Neural cell (in vitro differentiated cells): ENCODE data around the gene IHH.

ENCODE experiments used
- EP300 ChIP-seq: fragments of 450-650 bp; conservative IDR thresholded peaks from 2 replicates; pipeline ENCODE4 v1.6.1; 2014; ENCODE audit warnings: antibody characterized with exemption, mild to moderate bottlenecking, moderate library complexity; ENCODE audit not compliant: poor library complexity, severe bottlenecking
- EZH2 ChIP-seq: fragments of 200-600, 300-800 bp; shearing (Covaris generic), sonication (generic); IDR thresholded peaks from 2 replicates; pipeline ENCODE4 v1.6.1; 2014; ENCODE audit warnings: antibody characterized with exemption, low read length, borderline replicate concordance, mild to moderate bottlenecking; ENCODE audit not compliant: insufficient read depth, poor library complexity, severe bottlenecking
- SMC3 ChIP-seq: fragments of 450-650 bp; conservative IDR thresholded peaks from 2 replicates; pipeline ENCODE4 v1.6.1; 2014; ENCODE audit warnings: antibody characterized with exemption, mild to moderate bottlenecking, moderate library complexity; ENCODE audit not compliant: poor library complexity
- TF ChIP-seq, protein P1 (sequence below): fragments of 450-650 bp; IDR thresholded peaks from 2 replicates; pipeline ENCODE4 v1.5.1; 2014; ENCODE audit warnings: antibody characterized with exemption, mild to moderate bottlenecking, moderate library complexity; ENCODE audit not compliant: poor library complexity, severe bottlenecking
- TF ChIP-seq, protein P2 (sequence below): IDR thresholded peaks from 2 replicates; pipeline ENCODE4 v1.6.1; 2012; ENCODE audit warnings: borderline replicate concordance

DNA sequence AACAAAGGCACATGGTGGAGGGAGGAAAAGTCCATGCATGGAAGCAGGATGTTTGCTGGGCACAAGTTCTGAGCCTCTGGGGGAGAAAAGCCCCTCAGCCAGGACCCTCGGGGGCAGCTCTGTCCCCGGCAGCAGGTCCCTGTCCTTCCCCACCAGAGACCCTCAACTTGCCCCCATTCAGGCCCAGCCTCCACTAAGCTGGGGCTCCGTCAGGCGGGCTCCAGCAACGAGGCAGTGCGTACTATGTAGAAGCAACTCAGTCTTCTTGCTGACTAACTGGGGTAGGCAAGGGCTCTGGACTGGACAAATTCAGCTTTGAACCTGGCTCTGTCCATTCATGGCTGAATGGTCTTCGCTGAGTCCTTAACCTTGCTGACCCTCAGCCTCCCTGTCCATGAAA lies 42.4 kb downstream of the IHH start:
- no peak for TF ChIP-seq EZH2
- TF ChIP-seq, protein P1, sequence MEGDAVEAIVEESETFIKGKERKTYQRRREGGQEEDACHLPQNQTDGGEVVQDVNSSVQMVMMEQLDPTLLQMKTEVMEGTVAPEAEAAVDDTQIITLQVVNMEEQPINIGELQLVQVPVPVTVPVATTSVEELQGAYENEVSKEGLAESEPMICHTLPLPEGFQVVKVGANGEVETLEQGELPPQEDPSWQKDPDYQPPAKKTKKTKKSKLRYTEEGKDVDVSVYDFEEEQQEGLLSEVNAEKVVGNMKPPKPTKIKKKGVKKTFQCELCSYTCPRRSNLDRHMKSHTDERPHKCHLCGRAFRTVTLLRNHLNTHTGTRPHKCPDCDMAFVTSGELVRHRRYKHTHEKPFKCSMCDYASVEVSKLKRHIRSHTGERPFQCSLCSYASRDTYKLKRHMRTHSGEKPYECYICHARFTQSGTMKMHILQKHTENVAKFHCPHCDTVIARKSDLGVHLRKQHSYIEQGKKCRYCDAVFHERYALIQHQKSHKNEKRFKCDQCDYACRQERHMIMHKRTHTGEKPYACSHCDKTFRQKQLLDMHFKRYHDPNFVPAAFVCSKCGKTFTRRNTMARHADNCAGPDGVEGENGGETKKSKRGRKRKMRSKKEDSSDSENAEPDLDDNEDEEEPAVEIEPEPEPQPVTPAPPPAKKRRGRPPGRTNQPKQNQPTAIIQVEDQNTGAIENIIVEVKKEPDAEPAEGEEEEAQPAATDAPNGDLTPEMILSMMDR: no peak
- TF ChIP-seq EP300: no peak
- TF ChIP-seq, protein P2, sequence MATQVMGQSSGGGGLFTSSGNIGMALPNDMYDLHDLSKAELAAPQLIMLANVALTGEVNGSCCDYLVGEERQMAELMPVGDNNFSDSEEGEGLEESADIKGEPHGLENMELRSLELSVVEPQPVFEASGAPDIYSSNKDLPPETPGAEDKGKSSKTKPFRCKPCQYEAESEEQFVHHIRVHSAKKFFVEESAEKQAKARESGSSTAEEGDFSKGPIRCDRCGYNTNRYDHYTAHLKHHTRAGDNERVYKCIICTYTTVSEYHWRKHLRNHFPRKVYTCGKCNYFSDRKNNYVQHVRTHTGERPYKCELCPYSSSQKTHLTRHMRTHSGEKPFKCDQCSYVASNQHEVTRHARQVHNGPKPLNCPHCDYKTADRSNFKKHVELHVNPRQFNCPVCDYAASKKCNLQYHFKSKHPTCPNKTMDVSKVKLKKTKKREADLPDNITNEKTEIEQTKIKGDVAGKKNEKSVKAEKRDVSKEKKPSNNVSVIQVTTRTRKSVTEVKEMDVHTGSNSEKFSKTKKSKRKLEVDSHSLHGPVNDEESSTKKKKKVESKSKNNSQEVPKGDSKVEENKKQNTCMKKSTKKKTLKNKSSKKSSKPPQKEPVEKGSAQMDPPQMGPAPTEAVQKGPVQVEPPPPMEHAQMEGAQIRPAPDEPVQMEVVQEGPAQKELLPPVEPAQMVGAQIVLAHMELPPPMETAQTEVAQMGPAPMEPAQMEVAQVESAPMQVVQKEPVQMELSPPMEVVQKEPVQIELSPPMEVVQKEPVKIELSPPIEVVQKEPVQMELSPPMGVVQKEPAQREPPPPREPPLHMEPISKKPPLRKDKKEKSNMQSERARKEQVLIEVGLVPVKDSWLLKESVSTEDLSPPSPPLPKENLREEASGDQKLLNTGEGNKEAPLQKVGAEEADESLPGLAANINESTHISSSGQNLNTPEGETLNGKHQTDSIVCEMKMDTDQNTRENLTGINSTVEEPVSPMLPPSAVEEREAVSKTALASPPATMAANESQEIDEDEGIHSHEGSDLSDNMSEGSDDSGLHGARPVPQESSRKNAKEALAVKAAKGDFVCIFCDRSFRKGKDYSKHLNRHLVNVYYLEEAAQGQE: no peak
- no peak for TF ChIP-seq SMC3
